ENCODE measurements around the gene RAPSN.

DNA sequence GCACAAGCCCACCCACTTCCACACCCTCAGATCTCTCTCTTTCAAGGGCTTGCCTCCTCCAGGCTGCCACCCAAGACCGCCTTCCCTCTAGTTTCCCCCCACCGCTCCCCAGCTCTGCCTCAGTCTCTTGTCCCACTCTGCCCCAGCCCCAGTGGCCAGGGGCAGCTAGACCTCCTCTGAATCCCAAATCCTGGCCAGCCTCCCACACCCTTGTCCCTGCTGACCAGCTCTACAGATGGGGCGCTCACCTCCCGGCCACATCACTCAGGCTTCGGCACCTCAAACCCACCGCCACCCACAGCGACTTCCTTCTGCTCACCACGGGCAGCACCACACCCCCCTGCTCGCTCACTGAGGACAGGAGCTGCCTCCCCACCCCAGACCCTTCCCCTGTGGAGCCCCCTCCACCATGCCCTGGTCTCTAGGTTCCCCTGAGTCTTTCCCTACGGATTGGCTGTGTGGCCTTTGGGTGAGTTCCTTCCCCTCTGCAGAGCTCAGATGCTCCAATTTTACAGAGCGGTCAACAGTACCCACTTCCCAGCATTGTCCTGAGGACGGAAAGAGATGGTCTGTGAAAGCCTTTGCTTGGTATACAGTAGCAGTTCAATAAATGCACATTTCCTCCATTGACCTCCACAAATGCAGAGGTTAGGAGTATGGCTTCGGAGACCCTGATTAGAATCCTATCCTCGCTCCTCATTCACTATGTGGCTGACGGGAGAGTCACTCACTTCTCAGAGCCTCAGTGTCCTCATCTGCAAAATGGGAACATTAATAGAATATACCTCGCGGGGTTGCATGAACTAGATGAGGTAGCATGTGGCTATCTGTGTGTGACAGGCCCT is 59.1 kb downstream of the RAPSN start:
- TF ChIP-seq, protein P1, sequence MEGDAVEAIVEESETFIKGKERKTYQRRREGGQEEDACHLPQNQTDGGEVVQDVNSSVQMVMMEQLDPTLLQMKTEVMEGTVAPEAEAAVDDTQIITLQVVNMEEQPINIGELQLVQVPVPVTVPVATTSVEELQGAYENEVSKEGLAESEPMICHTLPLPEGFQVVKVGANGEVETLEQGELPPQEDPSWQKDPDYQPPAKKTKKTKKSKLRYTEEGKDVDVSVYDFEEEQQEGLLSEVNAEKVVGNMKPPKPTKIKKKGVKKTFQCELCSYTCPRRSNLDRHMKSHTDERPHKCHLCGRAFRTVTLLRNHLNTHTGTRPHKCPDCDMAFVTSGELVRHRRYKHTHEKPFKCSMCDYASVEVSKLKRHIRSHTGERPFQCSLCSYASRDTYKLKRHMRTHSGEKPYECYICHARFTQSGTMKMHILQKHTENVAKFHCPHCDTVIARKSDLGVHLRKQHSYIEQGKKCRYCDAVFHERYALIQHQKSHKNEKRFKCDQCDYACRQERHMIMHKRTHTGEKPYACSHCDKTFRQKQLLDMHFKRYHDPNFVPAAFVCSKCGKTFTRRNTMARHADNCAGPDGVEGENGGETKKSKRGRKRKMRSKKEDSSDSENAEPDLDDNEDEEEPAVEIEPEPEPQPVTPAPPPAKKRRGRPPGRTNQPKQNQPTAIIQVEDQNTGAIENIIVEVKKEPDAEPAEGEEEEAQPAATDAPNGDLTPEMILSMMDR (conservative IDR thresholded peaks at IDR 0.05; ENCODE audit: low read depth, low read length): no peak
- no peak for TF ChIP-seq EZH2 (IDR thresholded peaks at IDR 0.05; ENCODE audit: borderline replicate concordance, low read depth, low read length, poor library complexity, severe bottlenecking)
